GM12872 (cell line): Measurements from ENCODE around the gene YTHDF1.
A peak's percentile ranks its signal among the peaks of the same experiment; 100 is the strongest.

ENCODE experiments used
- TF ChIP-seq, protein P1 (sequence below): IDR thresholded peaks from 3 replicates; pipeline ENCODE4 v1.5.1; 2011; ENCODE audit warnings: low read depth, mild to moderate bottlenecking, low read length, moderate library complexity; ENCODE audit not compliant: insufficient read depth

YTHDF1 gene

DNA sequence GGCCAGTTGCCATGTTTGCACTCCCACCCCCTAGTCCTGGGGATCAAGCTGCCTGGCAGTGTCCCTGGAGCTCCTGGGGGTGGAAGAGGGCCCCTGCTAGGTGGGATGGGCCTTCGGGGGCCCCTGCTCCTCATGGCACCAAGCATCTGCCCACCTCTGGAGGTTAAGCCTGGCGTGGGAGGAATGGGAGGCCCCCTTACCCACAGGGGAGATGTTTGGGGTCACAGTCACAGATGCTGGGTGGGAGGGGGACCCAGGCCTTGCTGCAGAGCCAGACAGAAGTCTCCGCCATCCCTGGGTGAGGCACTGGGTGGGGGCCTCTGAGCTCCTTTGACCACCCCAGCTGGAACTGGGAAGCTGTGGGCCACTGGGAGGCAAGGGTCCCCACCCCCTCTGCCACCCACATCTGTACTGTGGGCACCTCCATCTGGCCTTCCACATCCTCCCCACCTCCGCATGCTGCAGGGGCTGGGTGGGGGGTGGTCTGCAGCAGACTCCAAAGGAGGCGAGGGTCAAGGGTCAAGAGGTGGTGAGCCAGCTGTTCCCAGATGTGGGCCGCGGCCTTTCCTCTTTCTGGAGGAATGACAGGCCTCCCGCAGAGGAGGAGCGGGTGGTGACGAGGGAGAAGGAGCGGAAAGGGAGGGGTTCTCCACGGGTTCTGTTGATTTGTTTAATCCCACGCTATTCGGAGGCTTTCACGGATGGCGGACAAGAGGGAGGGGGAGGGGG, 41.5 kb downstream of the YTHDF1 start:
- TF ChIP-seq, protein P1, sequence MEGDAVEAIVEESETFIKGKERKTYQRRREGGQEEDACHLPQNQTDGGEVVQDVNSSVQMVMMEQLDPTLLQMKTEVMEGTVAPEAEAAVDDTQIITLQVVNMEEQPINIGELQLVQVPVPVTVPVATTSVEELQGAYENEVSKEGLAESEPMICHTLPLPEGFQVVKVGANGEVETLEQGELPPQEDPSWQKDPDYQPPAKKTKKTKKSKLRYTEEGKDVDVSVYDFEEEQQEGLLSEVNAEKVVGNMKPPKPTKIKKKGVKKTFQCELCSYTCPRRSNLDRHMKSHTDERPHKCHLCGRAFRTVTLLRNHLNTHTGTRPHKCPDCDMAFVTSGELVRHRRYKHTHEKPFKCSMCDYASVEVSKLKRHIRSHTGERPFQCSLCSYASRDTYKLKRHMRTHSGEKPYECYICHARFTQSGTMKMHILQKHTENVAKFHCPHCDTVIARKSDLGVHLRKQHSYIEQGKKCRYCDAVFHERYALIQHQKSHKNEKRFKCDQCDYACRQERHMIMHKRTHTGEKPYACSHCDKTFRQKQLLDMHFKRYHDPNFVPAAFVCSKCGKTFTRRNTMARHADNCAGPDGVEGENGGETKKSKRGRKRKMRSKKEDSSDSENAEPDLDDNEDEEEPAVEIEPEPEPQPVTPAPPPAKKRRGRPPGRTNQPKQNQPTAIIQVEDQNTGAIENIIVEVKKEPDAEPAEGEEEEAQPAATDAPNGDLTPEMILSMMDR = no peak

DNA sequence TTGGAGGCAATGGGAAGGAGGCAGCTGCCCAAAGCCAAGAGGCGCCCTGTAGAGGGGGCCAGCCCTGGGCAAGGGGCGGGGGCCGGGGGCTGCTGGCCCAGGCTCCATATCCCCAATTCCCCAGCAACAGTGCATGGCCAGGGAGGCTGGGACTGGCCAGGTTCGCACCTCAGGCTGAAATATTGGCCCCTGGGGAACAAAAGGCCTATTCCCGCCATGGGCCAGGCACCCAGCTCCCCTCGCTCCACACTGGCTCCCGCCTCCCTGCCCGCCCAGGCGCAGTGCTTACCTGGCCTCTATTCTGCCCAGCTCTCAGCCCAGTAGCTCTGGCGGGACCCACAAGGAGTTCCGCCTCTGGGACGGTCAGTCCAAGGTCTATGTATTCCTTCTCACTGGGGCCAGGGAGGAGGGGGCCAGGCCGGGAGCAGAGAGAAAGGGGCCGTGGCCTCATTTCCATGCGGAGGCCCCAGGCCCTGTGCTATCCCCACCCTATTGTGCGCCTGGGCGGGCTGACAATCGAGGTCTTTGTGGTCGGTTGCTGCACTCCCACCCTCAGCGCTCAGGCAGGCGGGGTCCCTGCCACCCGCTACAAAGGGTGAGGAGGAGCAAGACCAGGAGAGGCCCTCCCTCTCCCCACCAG, 42.3 kb downstream of the YTHDF1 start:
- TF ChIP-seq, protein P1 = no peak

DNA sequence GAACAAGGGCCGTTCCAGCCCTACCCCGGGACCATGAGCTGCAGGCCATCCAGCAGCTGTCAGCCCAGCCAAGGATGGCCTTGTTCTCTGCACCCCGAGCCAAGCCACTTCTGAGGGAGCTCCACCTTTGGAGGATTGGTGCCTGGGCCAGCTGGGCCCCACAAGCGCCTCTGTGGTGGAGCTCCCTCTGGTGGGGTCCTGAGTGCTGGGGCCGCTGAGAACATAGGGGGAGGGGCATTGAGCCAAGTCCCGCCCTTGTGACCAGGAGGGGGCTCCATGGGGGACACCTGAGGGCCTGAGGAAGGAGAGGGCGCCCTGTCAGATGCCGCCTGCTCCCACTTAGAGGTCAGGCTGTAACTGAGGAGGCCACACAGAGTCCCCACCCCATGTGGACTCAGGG, 43.2 kb downstream of the YTHDF1 start:
- TF ChIP-seq, protein P1 = peak; percentile 42

DNA sequence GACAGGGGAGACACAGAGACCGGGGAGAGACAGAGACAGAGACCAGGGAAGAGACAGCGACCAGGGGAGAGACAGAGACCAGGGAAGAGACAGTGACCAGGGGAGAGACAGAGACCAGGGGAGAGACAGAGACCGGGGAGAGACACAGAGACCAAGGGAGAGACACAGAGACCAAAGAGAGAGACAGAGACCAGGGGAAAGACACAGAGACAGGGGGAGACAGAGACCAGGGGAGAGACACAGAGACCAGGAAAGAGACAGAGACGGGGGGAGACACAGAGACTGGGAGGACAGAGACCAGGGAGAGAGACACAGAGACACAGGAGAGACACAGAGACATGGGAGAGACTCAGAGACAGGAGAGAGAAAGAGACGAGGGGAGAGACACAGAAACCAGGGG, 43.9 kb downstream of the YTHDF1 start:
- TF ChIP-seq, protein P1 = no peak

DNA sequence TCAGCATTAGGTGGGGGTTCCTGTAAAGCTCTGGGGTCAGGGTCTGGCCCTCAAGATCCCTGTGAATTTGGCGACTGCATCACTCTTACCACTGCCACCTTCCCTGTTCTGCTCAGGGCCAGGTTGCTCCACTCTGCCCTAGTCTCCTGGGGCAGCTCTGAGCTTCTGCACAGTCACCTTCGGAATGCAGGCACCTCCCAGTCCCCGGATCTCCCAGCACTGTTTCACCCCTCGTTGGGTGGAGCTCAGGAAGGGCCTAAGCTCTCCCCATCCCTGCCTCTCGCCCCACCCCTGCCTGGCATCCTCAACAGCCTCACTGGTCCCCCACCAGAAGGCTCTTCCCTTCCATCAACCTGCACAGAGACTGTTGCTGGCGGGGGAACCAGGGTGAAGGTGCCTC, 46.2 kb downstream of the YTHDF1 start:
- TF ChIP-seq, protein P1 = no peak

DNA sequence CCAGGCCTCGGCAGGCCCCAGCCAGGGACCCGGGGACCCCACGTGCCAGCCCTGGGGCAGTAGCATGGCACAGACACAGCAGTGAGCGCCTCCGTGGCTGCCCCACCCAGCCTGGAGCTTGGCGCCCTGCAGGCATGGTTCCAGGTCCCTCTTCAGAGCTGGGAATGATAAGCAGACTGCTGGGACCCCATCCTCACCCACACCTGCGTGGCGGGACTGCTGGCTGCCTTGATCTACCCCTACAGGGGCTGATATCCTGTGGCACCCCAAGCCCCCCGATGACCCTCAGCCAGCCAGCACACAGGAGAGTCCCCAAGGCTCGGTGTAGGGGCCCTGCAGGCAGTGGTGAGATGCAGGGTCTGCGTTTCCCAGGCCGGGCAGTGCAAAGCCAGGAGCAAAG, 47.1 kb downstream of the YTHDF1 start:
- TF ChIP-seq, protein P1 = no peak

DNA sequence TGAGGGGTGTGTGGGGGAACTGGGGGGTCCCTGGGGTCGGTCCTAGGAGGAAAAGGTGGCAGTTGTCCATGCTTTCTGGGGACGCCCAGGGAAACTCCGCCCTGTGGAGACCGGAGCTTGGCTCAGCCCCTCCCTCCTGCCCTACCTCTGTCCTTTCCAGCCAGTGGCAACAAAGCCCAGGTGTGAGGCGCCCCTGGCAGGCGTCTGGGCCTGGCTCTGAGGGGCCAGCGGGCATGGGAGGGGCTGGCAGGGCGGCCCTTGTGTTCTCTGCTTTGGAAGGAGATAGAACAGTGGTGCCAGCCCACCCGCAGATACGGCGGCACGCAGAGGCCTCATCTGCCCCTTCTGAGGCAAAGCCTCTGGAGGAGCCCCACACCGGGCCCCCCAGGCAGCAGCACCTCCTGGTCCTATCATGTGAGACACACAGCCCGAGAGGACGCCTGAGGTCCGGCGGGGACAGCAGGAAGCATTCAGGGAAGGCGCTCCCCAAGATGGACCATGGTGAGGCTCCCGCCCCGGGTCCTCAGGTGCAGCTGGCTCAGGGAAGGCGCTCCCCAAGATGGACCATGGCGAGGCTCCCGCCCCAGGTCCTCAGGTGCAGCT, 47.9 kb downstream of the YTHDF1 start:
- TF ChIP-seq, protein P1 = no peak
